CD4-positive, alpha-beta T cell treated with Interleukin-10 for 1 hour (primary cell): ENCODE results near the gene CIB1.
"Not testable (repeated sequence)": the region's sequence is repeated elsewhere in the genome, so short reads cannot be mapped to it uniquely, and the experiment has no call there.

Experiments used
- DNase-seq: peaks from one replicate; pipeline ENCODE4 v3.0.0-alpha.2; 2020

CIB1 gene

GRCh38 chr15:90191344-90191687 is 42.4 kb downstream of the CIB1 start:
- no peak for DNase-seq

- DNase-seq: no peak
These were observed 43.0 kb downstream of the CIB1 start for GRCh38 chr15:90190606-90191343.

- DNase-seq: no peak
These were observed 43.8 kb downstream of the CIB1 start for GRCh38 chr15:90189781-90190467.

- no peak for DNase-seq
These were observed 44.6 kb downstream of the CIB1 start for GRCh38 chr15:90188914-90189748.

- DNase-seq: not testable (repeated sequence)
These were observed 45.7 kb downstream of the CIB1 start for GRCh38 chr15:90188065-90188464.

GRCh38 chr15:90187257-90187868 is 46.4 kb downstream of the CIB1 start:
- no peak for DNase-seq

GRCh38 chr15:90184786-90185704 is 48.7 kb downstream of the CIB1 start:
- peak; percentile 69 for DNase-seq

GRCh38 chr15:90184119-90184785 is 49.5 kb downstream of the CIB1 start:
- peak; percentile 40 for DNase-seq

GRCh38 chr15:90181776-90182175 is 52.0 kb downstream of the CIB1 start:
- no peak for DNase-seq
